GM19035 (cell line): Measurements from ENCODE around the gene BLOC1S1.
A peak's percentile ranks its signal among the peaks of the same experiment; 100 is the strongest.

Experiments used
- ATAC-seq: cut with Tn5 transposase; IDR thresholded peaks from one replicate; pipeline ENCODE4 v1.9.1; 2021; ENCODE audit not compliant: unreplicated experiment

BLOC1S1 gene

DNA sequence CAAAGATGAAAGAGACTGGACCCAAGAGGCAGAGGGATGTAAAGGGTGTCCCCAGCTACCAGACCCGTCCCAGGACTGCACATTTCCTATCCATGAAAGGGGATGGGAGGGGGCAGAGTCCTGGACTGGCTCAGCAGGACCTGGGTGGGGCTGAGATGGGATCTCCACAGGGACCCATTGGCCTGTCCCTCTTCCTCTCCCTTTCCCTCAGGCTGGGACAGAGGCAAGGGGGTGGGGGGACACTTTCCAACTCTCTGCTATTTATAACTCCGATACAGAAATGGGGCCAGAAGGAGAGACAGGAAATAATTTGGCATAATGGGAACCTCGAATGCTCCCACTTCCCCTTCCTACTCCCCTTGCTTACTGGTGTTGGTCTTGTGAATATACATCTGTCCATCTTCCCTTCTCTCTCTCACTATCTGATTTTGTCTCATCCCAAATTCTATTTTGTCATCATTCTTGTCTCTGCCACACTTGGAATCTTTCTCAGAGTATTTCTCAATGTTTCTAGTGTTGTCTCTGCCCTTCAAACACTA, 7.1 kb upstream of the BLOC1S1 start:
- ATAC-seq: no peak

DNA sequence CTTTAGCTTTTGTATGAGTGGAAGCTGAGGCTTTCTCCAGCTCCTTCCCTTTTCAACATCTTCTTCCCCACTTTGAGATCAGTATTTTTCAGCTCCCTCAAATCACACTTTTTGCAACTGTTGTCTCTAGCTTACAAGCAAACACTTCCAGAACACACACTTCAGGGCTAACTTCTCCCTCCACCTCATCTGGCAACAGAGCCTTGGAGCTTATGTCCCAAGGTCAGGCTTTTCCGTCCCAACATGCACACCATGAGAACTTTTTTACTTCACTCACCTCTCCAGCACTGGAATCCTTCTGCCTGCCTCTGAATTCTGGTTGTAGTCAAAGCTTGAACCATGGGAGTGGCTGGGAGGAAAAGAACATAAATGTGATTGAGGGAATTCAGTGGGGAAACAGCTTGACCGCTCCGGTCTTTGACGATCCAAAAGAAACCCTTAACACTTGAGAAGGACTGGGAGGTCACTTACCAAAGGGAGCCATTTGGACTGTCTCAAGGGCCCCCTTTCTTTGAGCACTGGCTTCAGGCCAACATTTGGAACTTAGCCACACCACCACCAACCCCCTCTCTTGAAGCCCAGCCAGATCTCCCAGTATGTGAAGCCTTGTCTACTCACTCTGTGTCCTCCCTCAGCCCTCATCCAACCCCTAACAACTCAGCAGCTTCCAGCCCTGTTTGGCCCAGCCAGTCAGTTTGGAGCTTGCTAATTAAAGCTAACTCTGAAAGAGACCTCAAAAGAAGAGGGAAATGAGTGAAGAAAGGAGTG, 3.9 kb upstream of the BLOC1S1 start:
- ATAC-seq: no peak

- no peak for ATAC-seq
These were observed 3.0 kb upstream of the BLOC1S1 start for GRCh38 chr12:55712700-55713415.

DNA sequence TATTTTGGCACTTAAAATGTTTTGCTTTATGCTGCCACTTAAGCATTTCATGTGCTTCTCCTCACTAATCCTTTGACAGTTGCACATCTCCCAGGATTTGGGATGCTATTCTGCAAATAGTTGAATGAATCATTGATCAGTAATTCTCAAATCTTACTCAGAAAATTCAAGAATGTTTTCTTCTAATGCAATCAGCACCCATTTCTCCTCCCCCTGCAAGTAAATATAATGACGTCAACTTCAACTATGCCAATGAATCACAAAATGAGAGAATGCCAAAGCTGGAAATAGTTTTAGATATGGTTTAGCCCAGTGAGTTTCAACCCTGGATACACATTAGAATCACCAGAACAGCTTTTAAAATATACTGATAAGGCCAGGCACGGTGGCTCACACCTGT, 2.1 kb upstream of the BLOC1S1 start:
- no peak for ATAC-seq

GRCh38 chr12:55715169-55715764, 579 bp upstream of the BLOC1S1 start:
- ATAC-seq: peak; percentile 2

DNA sequence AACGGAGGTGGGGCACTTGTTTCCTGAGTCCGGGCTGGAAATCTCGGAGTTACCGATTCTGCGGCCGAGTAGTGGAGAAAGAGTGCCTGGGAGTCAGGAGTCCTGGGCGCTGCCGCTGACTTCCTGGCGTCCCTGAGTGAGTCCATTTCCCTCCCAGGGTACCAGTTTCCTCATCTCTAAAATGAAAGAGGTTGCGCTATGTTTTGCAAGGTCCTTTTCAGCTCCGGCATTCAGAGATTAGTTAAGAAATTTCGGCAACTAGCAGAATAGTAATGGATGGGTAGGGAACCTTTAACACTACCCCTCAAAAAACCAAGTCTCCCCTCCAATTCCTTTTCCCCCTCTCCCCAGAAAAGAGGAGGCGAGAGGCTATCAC, 724 bp downstream of the BLOC1S1 start:
- no peak for ATAC-seq

DNA sequence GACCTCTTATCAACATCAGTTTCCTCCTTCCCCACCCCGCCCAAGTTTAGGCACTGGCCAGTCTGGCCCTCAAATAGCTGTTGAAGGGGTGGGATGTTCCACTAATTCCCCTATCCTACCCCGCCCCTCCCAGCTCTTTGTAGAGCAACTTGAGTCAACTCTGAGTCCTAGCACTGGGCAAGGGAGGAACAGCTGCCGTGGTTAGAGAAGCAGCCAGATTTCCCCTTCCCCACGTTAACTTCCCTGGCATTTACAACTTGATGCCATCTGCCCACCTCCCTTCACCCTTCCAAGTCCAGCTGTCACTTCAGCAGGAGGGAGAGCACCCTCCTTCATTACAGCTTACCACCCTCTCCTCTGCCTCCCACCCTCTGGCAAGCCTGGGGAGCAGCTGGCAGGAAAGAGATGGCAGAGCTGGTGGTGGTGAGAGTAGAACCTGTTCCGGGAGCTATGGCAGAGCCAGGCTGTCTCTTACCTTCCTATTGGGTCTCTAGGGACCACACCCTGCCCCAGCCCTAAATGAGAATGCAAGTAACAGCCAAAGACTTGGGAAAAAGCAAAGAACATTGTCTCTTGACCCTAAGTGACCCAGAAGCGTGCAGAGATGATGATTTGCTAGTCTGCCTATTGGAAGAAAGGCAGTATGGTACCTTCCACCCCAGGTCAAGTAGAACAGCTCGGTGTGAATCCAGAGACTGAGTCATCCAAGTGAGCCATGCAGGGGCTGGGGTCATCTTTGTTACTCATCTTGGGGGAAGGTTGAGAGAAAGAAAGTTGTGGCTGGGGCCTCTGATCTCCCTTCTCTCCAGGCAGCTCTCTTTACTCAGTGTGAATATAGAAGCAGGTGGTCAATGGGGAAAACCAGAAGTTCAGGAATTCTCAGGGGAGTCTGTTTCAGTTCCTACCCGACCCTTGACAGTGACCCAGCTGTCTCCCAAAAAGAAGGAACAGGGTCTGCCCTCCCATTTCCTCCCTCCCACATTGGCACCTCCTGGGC, 1.5 kb downstream of the BLOC1S1 start:
- no peak for ATAC-seq

- ATAC-seq: no peak
These were observed 2.2 kb downstream of the BLOC1S1 start for GRCh38 chr12:55718015-55718414.

GRCh38 chr12:55718624-55719275, 2.9 kb downstream of the BLOC1S1 start:
- ATAC-seq: no peak

DNA sequence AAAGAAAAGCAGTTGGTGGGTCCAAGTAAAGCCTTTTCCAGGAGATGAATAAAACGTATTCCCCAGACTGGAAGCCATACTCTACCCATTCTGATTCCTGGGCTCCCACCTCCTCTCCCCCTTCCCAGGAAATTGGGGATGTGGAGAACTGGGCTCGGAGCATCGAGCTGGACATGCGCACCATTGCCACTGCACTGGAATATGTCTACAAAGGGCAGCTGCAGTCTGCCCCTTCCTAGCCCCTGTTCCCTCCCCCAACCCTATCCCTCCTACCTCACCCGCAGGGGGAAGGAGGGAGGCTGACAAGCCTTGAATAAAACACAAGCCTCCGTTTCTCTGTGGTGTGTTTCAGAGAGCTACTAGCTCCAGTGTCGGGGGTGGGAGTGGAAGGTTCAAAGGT, 3.5 kb downstream of the BLOC1S1 start:
- ATAC-seq: no peak

- no peak for ATAC-seq
These were observed 4.3 kb downstream of the BLOC1S1 start, which contains the start of gene RDH5 for GRCh38 chr12:55720071-55720564. Gene RDH5 (plus strand): TSS chr12:55720393. CDS start chr12:55721185, 792 bp downstream.

GRCh38 chr12:55720894-55721444, 5.1 kb downstream of the BLOC1S1 start:
- ATAC-seq: no peak

DNA sequence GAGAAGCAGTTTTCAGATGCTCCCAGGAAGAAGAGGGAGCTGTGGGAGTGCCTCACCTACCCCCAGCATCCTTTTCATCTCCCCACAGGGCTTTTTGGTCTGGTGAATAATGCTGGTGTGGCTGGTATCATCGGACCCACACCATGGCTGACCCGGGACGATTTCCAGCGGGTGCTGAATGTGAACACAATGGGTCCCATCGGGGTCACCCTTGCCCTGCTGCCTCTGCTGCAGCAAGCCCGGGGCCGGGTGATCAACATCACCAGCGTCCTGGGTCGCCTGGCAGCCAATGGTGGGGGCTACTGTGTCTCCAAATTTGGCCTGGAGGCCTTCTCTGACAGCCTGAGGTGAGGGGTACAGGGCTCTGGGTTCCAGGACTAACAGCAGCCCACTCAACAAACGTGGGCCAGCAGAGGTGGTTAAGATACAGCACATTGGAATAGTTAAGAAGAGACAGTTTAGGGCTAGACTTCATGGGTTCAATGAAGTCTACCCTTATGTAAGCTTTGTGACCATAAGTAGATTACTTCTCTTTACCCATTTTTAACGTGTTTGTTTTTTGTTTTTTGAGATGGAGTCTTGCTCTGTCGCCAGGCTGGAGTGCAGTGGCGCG, 5.9 kb downstream of the BLOC1S1 start:
- no peak for ATAC-seq

- ATAC-seq: no peak
These were observed 7.1 kb downstream of the BLOC1S1 start for GRCh38 chr12:55722948-55723347.

DNA sequence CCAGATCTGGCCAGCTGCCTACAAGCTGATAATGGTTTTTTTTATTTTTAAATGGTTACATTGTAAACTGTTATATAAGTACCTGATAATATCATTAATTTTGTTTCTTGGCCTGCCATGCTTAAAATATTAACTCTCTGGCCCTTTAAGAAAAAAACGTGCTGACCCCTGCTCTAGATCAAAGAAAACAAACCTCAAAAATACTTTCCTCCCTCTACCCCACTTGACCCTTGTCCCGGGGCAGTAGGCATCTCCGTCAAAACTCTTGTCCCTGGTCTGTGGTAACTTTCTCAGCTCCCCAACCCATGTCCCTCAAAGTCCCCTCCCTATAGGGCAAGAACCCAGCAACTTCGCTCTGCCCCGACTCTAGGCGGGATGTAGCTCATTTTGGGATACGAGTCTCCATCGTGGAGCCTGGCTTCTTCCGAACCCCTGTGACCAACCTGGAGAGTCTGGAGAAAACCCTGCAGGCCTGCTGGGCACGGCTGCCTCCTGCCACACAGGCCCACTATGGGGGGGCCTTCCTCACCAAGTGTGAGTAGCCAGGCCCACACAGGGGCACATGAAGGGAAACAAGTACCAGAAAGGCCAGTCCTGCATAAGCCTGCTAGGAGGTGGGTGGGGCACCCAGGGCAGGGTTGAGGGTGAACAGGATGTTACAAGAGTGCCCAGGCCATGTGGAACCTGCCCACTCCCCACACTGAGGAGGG, 7.8 kb downstream of the BLOC1S1 start:
- ATAC-seq: no peak

DNA sequence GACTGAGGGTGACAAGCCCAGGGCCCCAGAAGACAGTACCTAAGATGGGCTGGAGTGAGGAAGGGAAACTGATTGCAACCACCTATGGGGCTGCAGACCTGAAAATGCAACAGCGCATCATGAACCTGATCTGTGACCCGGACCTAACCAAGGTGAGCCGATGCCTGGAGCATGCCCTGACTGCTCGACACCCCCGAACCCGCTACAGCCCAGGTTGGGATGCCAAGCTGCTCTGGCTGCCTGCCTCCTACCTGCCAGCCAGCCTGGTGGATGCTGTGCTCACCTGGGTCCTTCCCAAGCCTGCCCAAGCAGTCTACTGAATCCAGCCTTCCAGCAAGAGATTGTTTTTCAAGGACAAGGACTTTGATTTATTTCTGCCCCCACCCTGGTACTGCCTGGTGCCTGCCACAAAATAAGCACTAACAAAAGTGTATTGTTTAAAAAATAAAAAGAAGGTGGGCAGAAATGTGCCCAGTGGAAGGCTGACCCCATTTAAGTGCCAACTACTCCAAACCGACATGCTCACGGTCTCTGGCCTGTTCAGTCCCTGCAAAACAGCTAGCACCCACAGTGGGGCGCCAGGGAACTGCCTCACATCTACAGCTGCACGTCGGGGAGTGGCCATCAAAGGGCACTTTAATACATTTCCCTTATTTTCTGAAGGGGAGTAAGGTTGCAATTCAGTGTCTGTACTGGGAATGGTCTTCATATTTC, 8.5 kb downstream of the BLOC1S1 start:
- ATAC-seq: no peak

DNA sequence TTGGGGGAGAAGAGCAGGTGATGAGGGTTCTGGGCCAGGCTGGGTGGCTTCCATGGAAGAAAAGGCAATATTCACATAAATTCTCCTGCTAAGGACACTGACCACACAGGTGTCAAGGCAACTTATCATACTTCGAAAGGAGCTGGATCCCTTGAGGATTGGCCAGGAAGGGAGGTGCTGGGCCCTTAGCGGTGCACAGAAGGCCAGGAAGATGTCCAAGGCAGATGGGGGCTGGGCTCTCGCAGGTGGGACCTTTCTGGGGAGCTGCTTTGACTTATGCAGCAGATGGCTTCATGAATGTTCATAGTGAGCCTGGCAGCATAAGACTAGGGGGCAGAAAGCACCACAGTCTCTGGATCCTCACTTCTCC, 9.1 kb downstream of the BLOC1S1 start:
- ATAC-seq: no peak

DNA sequence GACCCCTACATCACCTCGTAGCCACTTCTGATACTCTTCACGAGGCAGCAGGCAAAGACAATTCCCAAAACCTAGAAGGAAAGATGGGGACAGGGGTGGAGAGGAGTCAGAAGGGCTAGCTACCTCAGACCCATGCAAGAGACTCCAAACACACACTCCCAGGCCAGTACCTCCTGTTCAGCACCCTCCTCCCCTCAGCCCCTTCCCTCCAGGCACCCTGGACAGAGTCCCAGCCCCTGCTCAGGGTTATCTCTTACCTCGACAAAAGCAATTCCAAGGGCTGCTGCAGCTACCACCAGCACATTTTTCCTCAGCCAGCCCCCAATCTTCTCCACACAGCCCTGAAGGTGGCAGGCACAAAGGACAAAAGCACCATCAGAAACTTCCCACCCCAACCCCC, 9.7 kb downstream of the BLOC1S1 start:
- no peak for ATAC-seq
